ENCODE results near the gene ATP5PO. TPM values are rescaled to one million over a fixed set of nuclear protein-coding genes. Genes with fewer than 3 reads are reported as not detected.

ATP5PO gene
- total RNA-seq, 2 experiments from 2014 or later, result 210 to 227 TPM

- Histone ChIP-seq H3K4me1 (ENCODE audit: insufficient read depth, low read length, poor library complexity, severe bottlenecking) (peaks cover 41% of the 10 kb centered on the region), H3K27ac (ENCODE audit: low read depth, low read length, poor library complexity, severe bottlenecking) (no peak overlapping the region), H3K9me3 (ENCODE audit: low read length) (no peaks in the 10 kb centered on the region; the same call in 1 of the 2 replicates), H2AFZ (ENCODE audit: low read length) (peak overlapping the region; percentile 99; the same call in 1 of the 2 replicates), H3K4me2 (ENCODE audit: low read length) (peak overlapping the region; percentile 57; the same call in 1 of the 2 replicates), H3K79me2 (ENCODE audit: insufficient read depth, low read depth, low read length) (no peaks in the 10 kb centered on the region), H3K36me3 (ENCODE audit: insufficient read depth, low read length) (no peaks in the 10 kb centered on the region), H4K20me1 (ENCODE audit: insufficient read depth, low read length) (no peaks in the 10 kb centered on the region), H3K4me3 (ENCODE audit: low read depth, low read length, poor library complexity, severe bottlenecking) (no peak overlapping the region), H3K9me2 (ENCODE audit: insufficient read depth, low read length) (no peaks in the 10 kb centered on the region)
- intact Hi-C loops (cut with micrococcal nuclease; ENCODE audit: unreplicated experiment), result no loop called here
- CTCF ChIA-PET (ENCODE audit: unreplicated experiment), result interaction anchor here (1.9 kb wide), 1 partner anchor 26 kb away, joined by 11 read pairs; no protein-coding TSS in a partner anchor
- TF ChIP-seq CTCF (conservative IDR thresholded peaks at IDR 0.05; ENCODE audit: low read length) (no peak), EZH2phosphoT487 (IDR thresholded peaks at IDR 0.05; ENCODE audit: borderline replicate concordance, low read depth, low read length) (no peak)
- POLR2A ChIA-PET, result interaction anchor here (0.6 to 1.5 kb wide), 9 partner anchors 9 to 228 kb away, joined by 3 to 5 read pairs (median 4); no protein-coding TSS in a partner anchor
- no TSS peak for BruUV-seq (replicated peaks)
- no peak for DNase-seq (ENCODE audit: low spot score)
Measured at GRCh38 chr21:33949516-33950430, 34.2 kb upstream of the ATP5PO start.

- POLR2A ChIA-PET, result interaction anchor here (0.6 to 2.2 kb wide), 12 partner anchors 9 to 825 kb away, joined by 3 to 11 read pairs (median 4); no protein-coding TSS in a partner anchor
- peak overlapping the region; percentile 57 for H3K4me2 ChIP-seq (ENCODE audit: low read length)
Measured at GRCh38 chr21:33948951-33949444, 33.4 kb upstream of the ATP5PO start.

More at GRCh38 chr21:33948951-33949444, 33.4 kb upstream of the ATP5PO start:
- intact Hi-C loops (cut with micrococcal nuclease; ENCODE audit: unreplicated experiment), result no loop called here
- Histone ChIP-seq H3K9me3 (ENCODE audit: low read length) (no peaks in the 10 kb centered on the region; the same call in 1 of the 2 replicates), H3K9me2 (ENCODE audit: insufficient read depth, low read length) (no peaks in the 10 kb centered on the region), H3K36me3 (ENCODE audit: insufficient read depth, low read length) (no peaks in the 10 kb centered on the region), H3K4me1 (ENCODE audit: insufficient read depth, low read length, poor library complexity, severe bottlenecking) (peaks cover 41% of the 10 kb centered on the region), H3K27ac (ENCODE audit: low read depth, low read length, poor library complexity, severe bottlenecking) (peak overlapping the region; percentile 66), H4K20me1 (ENCODE audit: insufficient read depth, low read length) (no peaks in the 10 kb centered on the region), H3K79me2 (ENCODE audit: insufficient read depth, low read depth, low read length) (no peaks in the 10 kb centered on the region), H3K4me3 (ENCODE audit: low read depth, low read length, poor library complexity, severe bottlenecking) (peak overlapping the region; percentile 5), H2AFZ (ENCODE audit: low read length) (peak overlapping the region; percentile 99)
- CTCF ChIA-PET (ENCODE audit: unreplicated experiment), result interaction anchor here (0.6 to 1.9 kb wide), 2 partner anchors 25 to 69 kb away, joined by 4 to 11 read pairs; no protein-coding TSS in a partner anchor
- DNase-seq (ENCODE audit: low spot score), result no peak
- TF ChIP-seq EZH2phosphoT487 (IDR thresholded peaks at IDR 0.05; ENCODE audit: borderline replicate concordance, low read depth, low read length), result no peak
- no peak for TF ChIP-seq CTCF (conservative IDR thresholded peaks at IDR 0.05; ENCODE audit: low read length)
- no TSS peak for BruUV-seq (replicated peaks)

Measured in OCI-LY7 (cell line).